ENCODE measurements around the gene ECE1. TPM values are rescaled to one million over a fixed set of nuclear protein-coding genes. Genes with fewer than 3 reads are reported as not detected.

Gene ECE1
- polyA plus RNA-seq, 1 donor from 2014 or later: 58.6 TPM

- H3K9me3 Mint-ChIP-seq: no peaks in the 10 kb centered on the region
- no peaks in the 10 kb centered on the region for H3K27me3 Mint-ChIP-seq
- H3K4me1 Mint-ChIP-seq: peaks cover 10 to 17% (median 12%) of the 10 kb centered on the region in 3 donors
- H3K36me3 Mint-ChIP-seq: peaks cover 3% of the 10 kb centered on the region
- peak overlapping the region in 2 of 4 donors; percentile 9 to 68 for H3K4me3 Mint-ChIP-seq
- peak overlapping the region; percentile 28 to 88 (median 61) for H3K27ac Mint-ChIP-seq
These were observed 34.9 kb downstream of the ECE1 start for GRCh38 chr1:21255284-21255942.

GRCh38 chr1:21254335-21254951 is 35.8 kb downstream of the ECE1 start:
- H3K9me3 Mint-ChIP-seq: no peaks in the 10 kb centered on the region
- H3K4me3 Mint-ChIP-seq: peak overlapping the region in 1 of 4 donors; percentile 17
- peaks cover 3% of the 10 kb centered on the region for H3K36me3 Mint-ChIP-seq
- no peaks in the 10 kb centered on the region for H3K27me3 Mint-ChIP-seq
- peaks cover 11 to 17% (median 12%) of the 10 kb centered on the region in 3 donors for H3K4me1 Mint-ChIP-seq
- peak overlapping the region in 2 of 3 donors; percentile 22 to 51 for H3K27ac Mint-ChIP-seq

GRCh38 chr1:21251773-21252471 is 38.3 kb downstream of the ECE1 start:
- no peak overlapping the region for H3K4me3 Mint-ChIP-seq
- H3K27ac Mint-ChIP-seq: peak overlapping the region in 1 of 3 donors; percentile 55
- no peaks in the 10 kb centered on the region for H3K27me3 Mint-ChIP-seq
- H3K4me1 Mint-ChIP-seq: peaks cover 11 to 17% (median 12%) of the 10 kb centered on the region in 3 donors
- peaks cover 5% of the 10 kb centered on the region for H3K36me3 Mint-ChIP-seq
- no peaks in the 10 kb centered on the region for H3K9me3 Mint-ChIP-seq

GRCh38 chr1:21249940-21250493 is 40.2 kb downstream of the ECE1 start:
- Mint-ChIP-seq H3K4me3 (no peak overlapping the region), H3K27ac (no peak overlapping the region), H3K27me3 (no peaks in the 10 kb centered on the region), H3K4me1 (peaks cover 7 to 12% (median 8%) of the 10 kb centered on the region in 3 donors), H3K9me3 (no peaks in the 10 kb centered on the region), H3K36me3 (peaks cover 8% of the 10 kb centered on the region)

GRCh38 chr1:21247892-21248715 is 42.2 kb downstream of the ECE1 start:
- Mint-ChIP-seq H3K36me3 (peaks cover 9% of the 10 kb centered on the region), H3K27me3 (no peaks in the 10 kb centered on the region), H3K4me3 (peak overlapping the region in 1 of 4 donors; percentile 33), H3K9me3 (no peaks in the 10 kb centered on the region), H3K4me1 (peaks cover 1 to 4% (median 3%) of the 10 kb centered on the region in 3 donors), H3K27ac (no peak overlapping the region)

GRCh38 chr1:21246905-21247642 is 43.2 kb downstream of the ECE1 start:
- Mint-ChIP-seq H3K27me3 (no peaks in the 10 kb centered on the region), H3K36me3 (peaks cover 9% of the 10 kb centered on the region), H3K9me3 (no peaks in the 10 kb centered on the region), H3K27ac (no peak overlapping the region), H3K4me1 (peaks cover 0 to 2% (median 0%) of the 10 kb centered on the region in 3 donors), H3K4me3 (no peak overlapping the region)

- Mint-ChIP-seq H3K27ac (no peak overlapping the region), H3K9me3 (no peaks in the 10 kb centered on the region), H3K4me3 (no peak overlapping the region), H3K27me3 (no peaks in the 10 kb centered on the region), H3K36me3 (peaks cover 9% of the 10 kb centered on the region), H3K4me1 (peaks cover 0 to 2% (median 0%) of the 10 kb centered on the region in 3 donors)
These were observed 44.5 kb downstream of the ECE1 start for GRCh38 chr1:21245688-21246229.

- peaks cover 0 to 2% (median 0%) of the 10 kb centered on the region in 3 donors for H3K4me1 Mint-ChIP-seq
- H3K27ac Mint-ChIP-seq: no peak overlapping the region
- no peaks in the 10 kb centered on the region for H3K9me3 Mint-ChIP-seq
- H3K4me3 Mint-ChIP-seq: no peak overlapping the region
- peaks cover 9% of the 10 kb centered on the region for H3K36me3 Mint-ChIP-seq
- H3K27me3 Mint-ChIP-seq: no peaks in the 10 kb centered on the region
These were observed 45.1 kb downstream of the ECE1 start for GRCh38 chr1:21244986-21245687.

- peaks cover 7% of the 10 kb centered on the region for H3K36me3 Mint-ChIP-seq
- H3K27me3 Mint-ChIP-seq: no peaks in the 10 kb centered on the region
- H3K27ac Mint-ChIP-seq: no peak overlapping the region
- H3K4me1 Mint-ChIP-seq: no peaks in the 10 kb centered on the region
- no peaks in the 10 kb centered on the region for H3K9me3 Mint-ChIP-seq
- peak overlapping the region in 1 of 4 donors; percentile 54 for H3K4me3 Mint-ChIP-seq
These were observed 46.1 kb downstream of the ECE1 start for GRCh38 chr1:21244154-21244553.

- peak overlapping the region in 1 of 4 donors; percentile 43 for H3K4me3 Mint-ChIP-seq
- H3K27ac Mint-ChIP-seq: no peak overlapping the region
- no peaks in the 10 kb centered on the region for H3K9me3 Mint-ChIP-seq
- H3K27me3 Mint-ChIP-seq: no peaks in the 10 kb centered on the region
- H3K36me3 Mint-ChIP-seq: peaks cover 7% of the 10 kb centered on the region
- H3K4me1 Mint-ChIP-seq: no peaks in the 10 kb centered on the region
These were observed 47.4 kb downstream of the ECE1 start for GRCh38 chr1:21242846-21243245.

GRCh38 chr1:21241771-21242581 is 48.3 kb downstream of the ECE1 start:
- Mint-ChIP-seq H3K4me1 (no peaks in the 10 kb centered on the region), H3K4me3 (no peak overlapping the region), H3K27ac (no peak overlapping the region), H3K9me3 (no peaks in the 10 kb centered on the region), H3K36me3 (peaks cover 7% of the 10 kb centered on the region), H3K27me3 (no peaks in the 10 kb centered on the region)

- no peaks in the 10 kb centered on the region for H3K4me1 Mint-ChIP-seq
- H3K27me3 Mint-ChIP-seq: no peaks in the 10 kb centered on the region
- H3K36me3 Mint-ChIP-seq: peaks cover 6% of the 10 kb centered on the region
- H3K9me3 Mint-ChIP-seq: no peaks in the 10 kb centered on the region
- peak overlapping the region in 1 of 3 donors; percentile 19 for H3K27ac Mint-ChIP-seq
- H3K4me3 Mint-ChIP-seq: no peak overlapping the region
These were observed 49.6 kb downstream of the ECE1 start for GRCh38 chr1:21240706-21241105.

- H3K36me3 Mint-ChIP-seq: peaks cover 1% of the 10 kb centered on the region
- no peaks in the 10 kb centered on the region for H3K27me3 Mint-ChIP-seq
- no peaks in the 10 kb centered on the region for H3K9me3 Mint-ChIP-seq
- H3K4me1 Mint-ChIP-seq: no peaks in the 10 kb centered on the region
- H3K27ac Mint-ChIP-seq: no peak overlapping the region
- peak overlapping the region in 1 of 4 donors; percentile 43 for H3K4me3 Mint-ChIP-seq
These were observed 51.0 kb downstream of the ECE1 start for GRCh38 chr1:21239221-21239620.

Measured in IgD-negative memory B cell (primary cell).